HG02852 (cell line): ENCODE data around the gene TSPAN13.
"Not testable (repeated sequence)": the region's sequence is repeated elsewhere in the genome, so short reads cannot be mapped to it uniquely, and the experiment has no call there.

Experiments used
- ATAC-seq: cut with Tn5 transposase; IDR thresholded peaks from one replicate; pipeline ENCODE4 v1.9.1; 2021; ENCODE audit warnings: mild to moderate bottlenecking, moderate library complexity; ENCODE audit not compliant: unreplicated experiment

TSPAN13 gene

DNA sequence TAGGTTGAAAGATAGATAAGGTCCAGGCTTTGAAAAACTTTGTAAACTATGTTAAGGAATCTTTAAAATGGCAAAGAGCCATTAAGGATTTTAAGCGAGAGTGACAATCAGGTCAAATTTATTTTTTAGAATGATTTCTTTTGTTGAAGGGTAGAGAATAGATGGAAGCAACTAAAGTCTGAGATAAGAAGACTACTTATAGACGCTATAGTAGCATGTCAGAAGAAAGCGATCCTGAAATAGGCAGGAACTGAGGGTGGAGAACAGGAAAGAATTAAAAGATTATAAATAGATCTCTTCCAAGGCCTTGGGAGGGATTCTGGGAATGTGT lies 13.0 kb upstream of the TSPAN13 start:
- no peak for ATAC-seq

GRCh38 chr7:16740996-16741395 lies 12.6 kb upstream of the TSPAN13 start:
- no peak for ATAC-seq

DNA sequence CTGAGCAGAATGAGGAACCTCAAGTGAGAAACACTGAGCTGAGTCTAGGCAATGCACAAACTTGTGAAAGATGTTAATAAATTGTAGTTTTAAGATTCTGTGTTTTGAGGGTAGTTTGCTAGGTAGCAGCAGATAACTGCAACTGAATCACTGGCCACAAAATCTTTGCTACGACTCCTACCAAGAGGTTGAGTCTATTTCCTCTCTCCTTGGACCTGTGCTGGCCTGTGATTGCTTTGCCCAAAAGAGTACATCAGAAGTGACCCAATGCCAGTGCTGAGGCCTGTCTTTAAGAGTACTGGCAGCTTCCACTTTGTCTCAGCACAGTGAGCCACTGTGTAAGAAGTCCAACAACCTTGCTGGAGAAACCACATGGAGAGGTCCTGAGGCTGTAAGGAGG lies 11.9 kb upstream of the TSPAN13 start:
- ATAC-seq, result no peak

GRCh38 chr7:16742547-16742946 lies 11.0 kb upstream of the TSPAN13 start:
- no peak for ATAC-seq

DNA sequence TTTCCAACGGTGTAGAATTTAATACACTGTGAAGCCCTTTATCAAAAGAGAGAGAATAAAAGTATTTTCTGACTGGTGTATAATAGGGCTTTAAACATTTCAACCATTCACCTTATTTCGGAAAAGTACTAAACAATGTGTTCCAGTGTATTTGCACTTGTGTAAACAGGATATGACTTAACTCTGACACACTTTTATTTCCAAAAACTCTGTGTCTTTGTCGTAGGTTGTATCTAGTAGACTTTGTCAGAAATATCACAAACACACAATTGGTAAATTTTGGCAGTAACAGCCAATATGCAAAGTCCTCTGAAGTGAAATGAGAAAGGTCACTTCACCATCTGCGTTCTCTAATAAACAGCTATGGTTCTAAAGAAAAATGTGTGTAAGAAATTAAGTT lies 10.3 kb upstream of the TSPAN13 start:
- no peak for ATAC-seq

GRCh38 chr7:16744518-16745250 lies 8.9 kb upstream of the TSPAN13 start:
- no peak for ATAC-seq

- no peak for ATAC-seq
Observed at GRCh38 chr7:16745645-16746044, 7.9 kb upstream of the TSPAN13 start.

GRCh38 chr7:16747102-16747501 lies 6.5 kb upstream of the TSPAN13 start:
- ATAC-seq, result no peak

- ATAC-seq, result peak; percentile 29
Observed at GRCh38 chr7:16753932-16754855, 639 bp downstream of the TSPAN13 start.

- ATAC-seq, result no peak
Observed at GRCh38 chr7:16754856-16755317, 1.3 kb downstream of the TSPAN13 start.

DNA sequence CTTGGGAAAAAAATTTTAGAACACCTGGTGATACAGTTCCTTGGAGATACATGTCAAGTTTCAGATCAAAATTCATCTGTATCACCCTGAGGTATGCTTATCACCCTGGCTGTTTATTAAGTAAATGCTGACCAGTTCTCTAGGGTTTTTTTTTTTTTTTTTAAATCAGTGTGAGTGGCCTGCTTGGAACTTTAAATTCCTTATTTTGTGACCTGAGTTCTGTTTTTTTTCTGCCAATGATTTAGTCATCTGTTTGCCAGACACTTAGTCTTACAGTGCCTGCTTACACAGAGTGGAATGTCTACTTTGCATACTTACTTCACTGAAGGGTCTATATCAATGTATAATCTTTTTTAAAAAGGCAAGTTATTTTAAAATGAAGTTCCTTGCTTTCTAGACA lies 1.8 kb downstream of the TSPAN13 start:
- no peak for ATAC-seq

GRCh38 chr7:16758036-16758435 lies 4.5 kb downstream of the TSPAN13 start:
- ATAC-seq, result no peak

DNA sequence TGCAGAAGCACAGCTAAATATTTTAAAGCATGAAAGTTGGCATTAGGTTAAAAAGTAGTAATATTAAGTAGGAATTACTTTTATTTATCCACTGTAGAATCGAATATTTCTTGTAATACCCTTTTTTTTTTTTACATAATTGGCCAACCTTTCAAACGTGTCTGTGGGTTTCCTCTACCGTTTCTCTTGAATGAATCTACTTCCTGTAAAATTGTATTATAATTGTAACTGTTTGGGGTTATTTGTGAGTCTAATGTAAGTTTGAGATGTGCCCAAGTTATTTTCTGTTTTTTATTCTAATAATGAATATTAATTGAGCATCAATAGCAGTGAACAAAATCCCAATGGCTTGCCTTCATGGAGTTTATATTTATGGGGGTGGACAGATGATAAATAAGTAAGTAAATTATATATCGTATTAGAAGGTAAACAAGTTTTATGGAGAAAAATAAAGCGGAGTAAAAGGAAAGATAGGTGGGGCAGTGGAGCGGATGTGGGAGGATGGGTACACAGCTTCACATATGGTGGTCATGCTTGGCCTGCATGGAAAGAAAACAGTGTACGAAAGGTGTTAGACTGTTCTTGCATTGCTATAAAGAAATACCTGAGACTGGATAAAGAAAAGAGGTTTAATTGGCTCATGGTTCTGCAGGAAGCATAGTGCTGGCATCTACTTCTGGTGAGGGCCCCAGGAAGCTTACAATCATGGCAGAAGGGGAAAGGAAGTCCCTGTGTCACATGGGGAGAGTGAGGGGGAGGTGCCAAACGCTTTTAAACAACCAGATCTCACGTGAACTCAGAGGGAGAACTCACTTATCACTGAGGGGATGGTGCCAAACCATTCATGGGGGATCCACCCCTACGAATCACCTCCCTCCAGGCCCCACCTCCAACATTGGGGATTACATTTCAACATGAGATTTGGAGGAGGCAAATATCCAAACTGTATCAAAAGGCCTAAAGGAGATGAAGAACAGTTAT lies 5.4 kb downstream of the TSPAN13 start:
- no peak for ATAC-seq

GRCh38 chr7:16759840-16760239 lies 6.3 kb downstream of the TSPAN13 start:
- no peak for ATAC-seq

DNA sequence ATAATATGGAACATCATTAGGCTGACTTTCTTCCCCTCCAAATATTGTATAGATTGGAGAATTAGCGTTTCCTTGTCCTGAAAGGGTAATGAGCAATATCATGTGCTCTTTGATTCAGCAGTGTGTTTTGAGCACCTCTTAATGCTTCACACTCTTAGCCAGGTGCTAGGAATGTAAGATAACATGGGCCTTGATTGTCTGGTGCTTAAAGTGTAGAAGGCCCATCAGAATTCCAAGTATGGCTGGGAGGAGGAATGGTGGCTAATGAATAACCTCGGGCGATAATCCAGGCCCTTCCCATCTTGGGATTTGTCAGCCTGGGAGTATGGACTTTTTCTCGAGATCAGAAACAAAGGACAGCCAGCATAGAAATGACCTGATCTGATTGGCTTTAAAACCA lies 8.6 kb downstream of the TSPAN13 start:
- ATAC-seq, result no peak

- ATAC-seq, result no peak
Observed at GRCh38 chr7:16764942-16765341, 11.4 kb downstream of the TSPAN13 start.

DNA sequence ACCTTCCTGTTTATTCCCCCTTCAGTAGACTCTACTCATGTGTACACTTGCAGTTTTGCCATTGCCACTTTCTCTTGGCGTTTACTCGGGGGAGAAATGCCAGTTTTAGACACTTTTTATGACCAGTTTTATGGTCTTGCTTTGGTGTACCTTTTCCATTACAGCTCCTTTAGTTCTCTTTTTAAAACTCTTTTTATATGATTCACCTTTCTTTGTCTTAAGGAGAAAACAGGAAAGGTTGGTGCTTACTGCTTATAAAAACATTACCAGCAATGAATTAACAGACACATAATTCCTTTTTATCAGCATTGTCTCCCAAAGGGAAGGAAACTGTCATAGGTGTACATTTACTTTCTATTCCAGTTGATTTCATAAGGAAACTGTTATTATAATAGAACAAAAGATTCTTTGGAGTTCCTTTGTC lies 11.9 kb downstream of the TSPAN13 start:
- no peak for ATAC-seq

DNA sequence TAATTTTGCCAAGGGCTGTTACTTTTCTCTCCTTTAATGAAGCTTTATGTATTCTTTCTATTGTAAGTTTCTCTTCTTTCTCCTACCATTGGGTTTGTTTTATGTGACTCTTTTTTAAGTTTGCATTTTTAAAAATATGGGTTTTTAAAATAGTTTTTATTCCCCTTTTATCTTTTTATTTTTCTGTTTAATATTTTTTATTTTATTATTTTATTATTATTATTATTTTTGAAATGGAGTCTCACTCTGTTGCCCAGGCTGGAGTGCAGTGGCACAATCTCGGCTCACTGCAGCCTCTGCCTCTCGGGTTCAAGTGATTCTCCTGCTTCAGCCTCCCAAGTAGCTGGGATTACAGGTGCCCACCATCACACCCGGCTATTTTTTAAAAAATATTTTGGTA lies 16.4 kb downstream of the TSPAN13 start:
- not testable (repeated sequence) for ATAC-seq

DNA sequence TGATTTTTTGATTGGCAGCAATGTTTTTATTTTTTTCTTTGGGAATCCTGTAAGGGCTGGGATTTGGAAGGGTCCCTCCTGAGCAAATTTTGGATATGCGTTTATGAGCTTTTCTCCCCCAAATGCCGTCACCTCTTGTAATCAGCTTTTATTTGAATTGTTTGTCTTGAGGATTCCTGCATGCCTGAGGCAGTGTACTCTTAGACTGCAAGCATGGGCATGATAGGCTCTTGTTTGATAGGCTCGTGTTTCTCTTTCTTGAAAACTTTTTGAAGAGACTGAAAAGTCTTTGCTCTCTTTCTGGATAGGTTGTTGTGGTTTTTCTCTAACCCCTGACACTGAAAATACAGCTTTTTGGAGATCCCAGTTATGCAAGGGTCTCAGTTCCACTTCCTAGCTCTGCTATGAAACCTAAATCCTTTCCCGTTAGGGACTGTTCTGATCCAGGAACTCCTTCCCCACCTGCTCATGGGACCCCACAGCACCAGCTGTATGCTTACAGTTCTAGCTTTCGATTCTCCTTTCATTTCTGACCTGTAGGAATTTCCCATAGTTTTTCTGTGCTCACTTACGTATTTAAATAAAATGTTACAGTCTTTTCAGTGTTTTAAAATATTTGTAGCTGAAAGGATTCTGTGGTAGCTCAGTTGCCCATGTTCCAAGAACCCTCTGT lies 17.2 kb downstream of the TSPAN13 start:
- ATAC-seq, result no peak

DNA sequence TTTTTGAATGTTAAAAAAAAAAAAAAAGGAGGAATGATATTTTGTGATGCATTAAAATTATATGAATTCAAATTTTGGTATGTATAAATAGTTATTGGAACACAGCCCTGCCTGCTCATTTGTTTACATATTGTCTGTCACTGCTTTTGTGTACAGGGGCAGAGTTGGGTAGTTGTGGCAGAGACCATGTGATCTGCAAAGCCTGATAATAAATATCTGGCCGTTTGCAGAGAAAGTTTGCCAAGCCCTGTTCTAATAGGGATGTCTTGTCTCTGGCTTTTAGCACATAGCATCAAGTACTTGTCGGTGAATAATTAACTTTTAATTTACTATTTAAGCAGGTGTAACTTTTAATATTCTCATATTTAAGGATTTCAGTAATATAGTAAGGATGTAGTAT lies 19.8 kb downstream of the TSPAN13 start:
- no peak for ATAC-seq
